Loucy (cell line): ENCODE results near the gene MYOC.
"Not testable (repeated sequence)": the region's sequence is repeated elsewhere in the genome, so short reads cannot be mapped to it uniquely, and the experiment has no call there.

Experiments
- H2AFZ ChIP-seq: fragments of 200-600 bp; sonication (generic); 2 replicates; pipeline ENCODE4 v1.6.0; 2016; ENCODE audit warnings: antibody characterized with exemption, mild to moderate bottlenecking, low read length, moderate library complexity
- H3F3A ChIP-seq: fragments of 200-600 bp; 2 replicates; pipeline ENCODE4 v1.6.0; 2016; ENCODE audit warnings: antibody characterized with exemption, low read depth, mild to moderate bottlenecking
- H3K27me3 ChIP-seq: fragments of 200-600 bp; sonication (generic); 2 replicates; pipeline ENCODE4 v1.6.1; 2014; ENCODE audit warnings: low read length, mild to moderate bottlenecking; ENCODE audit not compliant: insufficient read depth, poor library complexity, severe bottlenecking
- H3K36me3 ChIP-seq: fragments of 200-600 bp; sonication (generic); 2 replicates; pipeline ENCODE4 v1.6.1; 2016; ENCODE audit warnings: low read length; ENCODE audit not compliant: insufficient read depth
- H3K4me1 ChIP-seq: fragments of 200-600 bp; sonication (generic); 2 replicates; pipeline ENCODE4 v1.5.1; 2014; ENCODE audit warnings: low read length, mild to moderate bottlenecking; ENCODE audit not compliant: insufficient read depth, poor library complexity, severe bottlenecking
- H3K4me2 ChIP-seq: fragments of 200-600 bp; sonication (generic); 2 replicates; pipeline ENCODE4 v1.6.0; 2014; ENCODE audit warnings: antibody characterized with exemption, low read length, low read depth, mild to moderate bottlenecking; ENCODE audit not compliant: poor library complexity, severe bottlenecking
- H3K4me3 ChIP-seq: fragments of 200-600 bp; sonication (generic); 2 replicates; pipeline ENCODE4 v1.5.1; 2014; ENCODE audit warnings: low read length, mild to moderate bottlenecking, mixed read lengths; ENCODE audit not compliant: poor library complexity, severe bottlenecking
- H3K79me2 ChIP-seq: fragments of 200-600 bp; sonication (generic); 2 replicates; pipeline ENCODE4 v1.6.1; 2014; ENCODE audit warnings: low read length; ENCODE audit not compliant: insufficient read depth
- H3K9ac ChIP-seq: fragments of 200-600 bp; sonication (generic); 2 replicates; pipeline ENCODE4 v1.6.0; 2014; ENCODE audit warnings: mild to moderate bottlenecking, low read depth, low read length, moderate library complexity; ENCODE audit not compliant: poor library complexity, severe bottlenecking
- H3K9me2 ChIP-seq: fragments of 200-600 bp; sonication (generic); replicated peaks from 2 replicates; pipeline ENCODE4 v1.6.1; 2016; ENCODE audit warnings: low read depth, low read length, mixed read lengths
- H3K9me3 ChIP-seq: fragments of 200-600 bp; sonication (generic); 2 replicates; pipeline ENCODE4 v1.6.1; 2014; ENCODE audit warnings: mild to moderate bottlenecking, antibody characterized with exemption, low read length, low read depth; ENCODE audit not compliant: insufficient read depth
- H4K20me1 ChIP-seq: fragments of 200-600 bp; sonication (generic); 2 replicates; pipeline ENCODE4 v1.6.0; 2014; ENCODE audit warnings: antibody characterized with exemption, low read length, mild to moderate bottlenecking; ENCODE audit not compliant: insufficient read depth, poor library complexity, severe bottlenecking
- CTCF ChIP-seq: fragments of 200-600 bp; sonication (generic); conservative IDR thresholded peaks from 2 replicates; pipeline ENCODE4 v1.5.1; 2014; ENCODE audit warnings: mild to moderate bottlenecking, antibody characterized with exemption, low read length
- EZH2phosphoT487 ChIP-seq: fragments of 200-600 bp; IDR thresholded peaks from 2 replicates; pipeline ENCODE4 v1.6.1; 2018; ENCODE audit warnings: antibody characterized with exemption, mild to moderate bottlenecking, moderate library complexity, borderline replicate concordance

MYOC gene

GRCh38 chr1:171622152-171622462, 30.4 kb downstream of the MYOC start, which contains the start of gene MYOCOS:
MYOCOS (plus strand) TSS chr1:171622243; CDS start chr1:171623884, 1,641 bp downstream.
- no peaks in the 10 kb centered on the region for H3K36me3 ChIP-seq
- TF ChIP-seq CTCF = no peak
- no peak for TF ChIP-seq EZH2phosphoT487
- no peak within 1 kb of the TSS for H3K4me3 ChIP-seq
- H2AFZ ChIP-seq = no peak within 1 kb of the TSS
- H3K79me2 ChIP-seq = no peaks in the 10 kb centered on the region
- H4K20me1 ChIP-seq = no peaks in the 10 kb centered on the region
- H3K9ac ChIP-seq = no peak within 1 kb of the TSS
- no peaks in the 10 kb centered on the region for H3K4me1 ChIP-seq
- H3K27me3 ChIP-seq = no peaks in the 10 kb centered on the region
- H3K9me3 ChIP-seq = no peaks in the 10 kb centered on the region
- H3F3A ChIP-seq = no peaks in the 10 kb centered on the region
- H3K9me2 ChIP-seq = no peaks in the 10 kb centered on the region
- no peak within 1 kb of the TSS for H3K4me2 ChIP-seq

- TF ChIP-seq EZH2phosphoT487 (no peak), CTCF (no peak)
- Histone ChIP-seq H4K20me1 (no peaks in the 10 kb centered on the region), H2AFZ (no peak overlapping the region), H3K36me3 (no peaks in the 10 kb centered on the region), H3K79me2 (no peaks in the 10 kb centered on the region), H3K27me3 (no peaks in the 10 kb centered on the region), H3F3A (no peaks in the 10 kb centered on the region), H3K9me3 (no peaks in the 10 kb centered on the region), H3K4me2 (no peak overlapping the region), H3K9me2 (no peaks in the 10 kb centered on the region), H3K9ac (no peak overlapping the region), H3K4me1 (no peaks in the 10 kb centered on the region), H3K4me3 (no peak overlapping the region)
These were observed 35.9 kb downstream of the MYOC start for GRCh38 chr1:171616586-171616985.

- H3K4me2 ChIP-seq, H3K27me3 ChIP-seq, H4K20me1 ChIP-seq: not testable (repeated sequence)
These were observed 37.2 kb downstream of the MYOC start for GRCh38 chr1:171615122-171615906.

GRCh38 chr1:171613282-171613681, 39.2 kb downstream of the MYOC start:
- Histone ChIP-seq H3K9me3 (no peaks in the 10 kb centered on the region), H3K27me3 (no peaks in the 10 kb centered on the region), H3K4me2 (no peak overlapping the region), H3K79me2 (no peaks in the 10 kb centered on the region), H3K4me1 (no peaks in the 10 kb centered on the region), H4K20me1 (no peaks in the 10 kb centered on the region), H3F3A (no peaks in the 10 kb centered on the region), H3K4me3 (no peak overlapping the region), H3K9me2 (no peaks in the 10 kb centered on the region), H2AFZ (no peak overlapping the region), H3K36me3 (no peaks in the 10 kb centered on the region), H3K9ac (no peak overlapping the region)
- TF ChIP-seq CTCF = no peak

More at GRCh38 chr1:171615122-171615906, 37.2 kb downstream of the MYOC start:
- not testable (repeated sequence) for H3K4me3 ChIP-seq, H3K36me3 ChIP-seq, H3K9me3 ChIP-seq, H3K4me1 ChIP-seq, H2AFZ ChIP-seq, H3K9ac ChIP-seq, H3K79me2 ChIP-seq, H3F3A ChIP-seq, H3K9me2 ChIP-seq
